Measurements from ENCODE around the gene HCN1.
"Not testable (repeated sequence)": the region's sequence is repeated elsewhere in the genome, so short reads cannot be mapped to it uniquely, and the experiment has no call there.

Gene HCN1

DNA sequence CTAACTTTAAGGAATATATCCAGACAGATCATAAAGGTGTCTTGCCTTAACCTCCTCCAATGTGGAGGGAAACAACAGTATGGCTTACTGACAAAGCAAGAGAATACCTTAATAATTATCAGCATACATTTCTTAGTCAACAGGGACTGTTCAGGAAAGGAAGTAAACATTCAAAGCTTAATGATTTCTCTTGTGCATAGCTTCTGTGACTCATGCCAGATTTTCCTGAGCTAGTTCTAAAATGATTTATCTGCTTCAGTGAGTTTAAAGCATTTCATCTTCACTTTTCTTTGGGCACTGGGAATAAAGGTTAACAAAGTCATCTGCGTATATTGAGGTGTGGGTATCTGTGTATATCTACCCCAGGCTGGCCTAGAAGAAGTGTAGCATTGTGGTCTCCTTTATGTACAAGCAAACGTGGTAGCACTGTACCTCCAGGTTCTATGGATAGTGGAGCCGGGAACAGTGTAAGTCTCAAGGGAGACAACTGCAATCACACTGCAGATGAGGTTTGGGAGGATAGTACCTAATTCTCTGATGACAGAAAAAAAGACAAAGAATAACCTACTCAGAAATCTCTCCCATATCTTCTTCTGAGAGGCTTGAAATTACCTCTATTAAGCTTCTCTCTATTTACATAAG lies 284.1 kb downstream of the HCN1 start:
- DNase-seq, result no peak

- no peak for DNase-seq
These were observed 285.7 kb downstream of the HCN1 start for GRCh38 chr5:45410304-45410995.

DNA sequence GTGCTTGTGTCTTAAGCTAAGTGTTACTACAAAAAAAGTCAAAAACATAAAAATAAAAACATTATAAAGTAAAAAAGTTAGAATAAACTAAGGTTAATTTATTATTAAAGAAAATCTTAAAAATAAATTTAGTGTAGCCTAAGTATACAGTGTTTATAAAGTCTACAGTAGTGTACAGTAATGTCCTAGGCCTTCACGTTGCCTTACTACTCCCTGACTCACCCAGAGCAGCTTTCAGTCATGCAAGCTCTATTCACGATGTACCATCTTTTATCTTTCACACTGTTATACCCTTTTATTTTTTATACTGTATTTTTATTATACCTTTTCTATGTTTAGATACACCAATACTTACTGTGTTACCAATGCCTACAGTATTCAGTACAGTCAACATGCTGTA lies 288.1 kb downstream of the HCN1 start:
- no peak for DNase-seq

- DNase-seq, result no peak
These were observed 293.2 kb downstream of the HCN1 start for GRCh38 chr5:45402804-45403455.

GRCh38 chr5:45399041-45399440 lies 297.1 kb downstream of the HCN1 start:
- DNase-seq, result no peak

DNA sequence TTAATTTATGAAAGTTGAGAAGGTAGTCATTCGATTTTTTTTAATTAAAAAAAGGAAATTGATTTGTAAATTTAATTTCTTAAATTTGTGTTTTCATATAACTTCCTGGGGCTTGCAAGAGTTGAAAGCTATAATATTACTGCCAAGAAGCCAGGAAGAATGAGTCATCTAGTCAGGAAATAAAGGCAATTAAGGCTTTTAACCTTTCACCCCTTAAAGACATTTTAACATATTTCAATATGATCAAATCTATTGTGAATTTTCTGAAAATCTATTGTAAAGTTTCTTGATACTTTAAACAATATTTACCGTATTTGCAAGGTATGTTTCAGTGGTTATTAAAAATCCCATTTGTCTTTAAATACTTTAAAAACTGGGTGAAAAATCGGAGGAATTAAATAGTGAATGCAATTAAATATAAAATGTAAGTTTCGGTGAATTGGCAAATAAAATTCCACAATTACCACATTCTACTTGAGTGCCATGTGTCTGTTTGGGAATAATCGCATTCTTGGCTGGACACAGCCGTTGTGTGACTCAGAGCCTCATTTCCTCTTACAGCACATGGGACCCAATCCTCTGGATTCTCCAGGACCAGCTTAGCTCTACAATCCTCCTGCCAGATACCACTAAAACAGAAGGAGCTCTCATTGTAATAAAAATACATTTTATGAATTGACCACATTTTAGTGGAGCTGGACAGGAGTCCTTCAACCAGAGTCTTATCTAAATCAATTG lies 310.7 kb downstream of the HCN1 start:
- DNase-seq, result no peak

DNA sequence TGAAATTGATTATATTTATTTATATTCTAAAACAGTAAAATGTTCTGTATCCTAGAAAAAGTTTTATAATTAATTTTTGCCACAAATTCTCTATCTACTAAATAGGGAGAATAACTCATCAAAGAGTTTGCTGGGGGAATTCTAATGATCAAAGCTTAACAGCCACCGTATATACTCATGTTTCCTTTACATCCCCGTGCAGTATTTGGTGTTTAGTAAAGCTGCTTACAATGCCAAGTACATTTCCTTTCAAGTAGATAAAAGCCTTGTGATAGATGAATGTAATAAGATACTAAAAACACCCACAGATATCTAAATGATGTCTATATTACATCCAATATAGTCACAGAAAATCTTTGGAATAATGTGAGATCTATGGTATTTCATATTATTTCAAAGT lies 312.2 kb downstream of the HCN1 start:
- no peak for DNase-seq

DNA sequence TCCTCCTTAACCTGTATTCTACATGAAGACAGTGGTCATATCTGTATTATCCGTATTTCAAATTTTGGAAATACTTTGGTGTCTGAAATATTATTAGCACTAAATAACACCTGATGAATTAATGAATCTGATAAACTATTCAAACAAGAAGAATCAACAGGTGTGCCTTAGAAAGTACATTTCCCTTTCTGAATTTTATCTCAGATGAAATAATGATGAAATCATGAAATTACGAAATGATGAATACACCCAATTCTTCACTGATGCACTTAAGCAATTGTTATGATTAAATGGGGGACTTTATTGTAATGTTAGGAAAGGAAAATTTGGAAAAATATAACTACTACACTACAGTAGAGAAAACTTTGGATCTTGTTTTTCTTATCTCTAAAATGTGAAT lies 313.6 kb downstream of the HCN1 start:
- no peak for DNase-seq

DNA sequence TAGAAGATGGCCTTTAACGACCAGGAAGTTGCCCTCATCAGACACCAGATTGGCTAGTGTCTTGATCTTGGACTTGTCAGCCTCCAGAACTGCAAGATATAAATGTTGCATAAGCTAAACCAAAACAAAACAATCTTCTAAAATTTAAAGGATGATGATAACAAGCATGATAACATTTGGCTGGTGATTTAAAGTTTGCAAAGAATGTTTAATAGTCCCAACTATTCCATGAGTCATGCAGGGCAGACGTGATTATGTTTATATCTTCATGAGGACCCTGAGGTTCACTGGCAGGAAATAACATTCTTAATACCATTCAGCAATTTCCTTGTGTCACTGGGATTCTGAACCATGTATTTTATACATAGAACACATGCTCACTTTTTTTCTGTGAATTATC lies 319.8 kb downstream of the HCN1 start:
- no peak for DNase-seq

DNA sequence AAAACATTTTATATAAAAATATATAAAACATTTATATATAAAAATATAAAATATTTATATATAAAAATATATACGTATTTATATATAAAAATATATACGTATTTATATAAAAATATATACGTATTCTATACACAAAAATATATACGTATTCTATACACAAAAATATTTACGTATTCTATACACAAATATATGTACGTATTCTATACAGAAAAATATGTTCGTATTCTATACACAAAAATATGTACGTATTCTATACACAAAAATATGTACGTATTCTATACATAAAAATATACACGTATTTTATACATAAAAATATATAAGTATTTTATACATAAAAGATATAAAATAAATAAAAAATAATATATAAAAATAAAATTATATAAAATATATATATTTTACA lies 323.6 kb downstream of the HCN1 start:
- no peak for DNase-seq

GRCh38 chr5:45371423-45371822 lies 324.8 kb downstream of the HCN1 start:
- not testable (repeated sequence) for DNase-seq

DNA sequence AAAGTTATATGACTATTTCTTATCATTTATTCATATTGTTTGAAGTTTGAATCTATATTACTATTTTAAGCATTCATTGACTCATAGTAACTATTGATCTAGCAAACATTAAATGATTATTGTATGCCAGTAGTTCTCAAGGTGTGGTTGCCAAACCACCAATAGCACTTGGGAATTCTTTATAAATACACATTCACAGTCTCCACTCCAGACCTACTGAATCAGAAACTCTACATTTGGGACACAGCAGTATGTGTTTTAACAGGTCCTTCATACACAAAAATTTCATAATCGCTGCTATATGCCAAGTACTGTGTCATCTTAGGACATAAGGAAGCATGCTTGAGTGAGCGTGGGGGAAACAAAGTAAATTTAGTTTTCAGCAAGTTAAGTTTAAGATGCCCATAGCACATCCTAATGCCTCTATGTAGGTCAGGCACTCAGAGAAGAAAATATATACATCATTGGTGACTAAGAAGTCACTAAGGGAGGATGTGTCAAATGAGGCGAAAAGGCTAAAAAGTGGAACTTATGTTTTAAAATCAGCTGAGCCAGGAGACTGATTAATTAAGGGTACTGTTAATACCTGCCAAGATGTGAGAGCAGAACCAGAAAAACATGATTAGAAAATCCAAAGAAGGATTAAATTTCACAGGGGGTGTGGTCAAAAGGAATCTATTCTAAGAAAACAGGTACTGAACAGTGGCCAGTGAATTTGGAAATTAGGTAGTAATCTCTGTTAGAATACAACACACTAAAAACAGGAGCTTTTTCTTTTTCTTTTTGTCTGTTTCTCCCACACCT lies 340.8 kb downstream of the HCN1 start:
- DNase-seq, result no peak

- no peak for DNase-seq
These were observed 359.7 kb downstream of the HCN1 start for GRCh38 chr5:45336464-45336863.

DNA sequence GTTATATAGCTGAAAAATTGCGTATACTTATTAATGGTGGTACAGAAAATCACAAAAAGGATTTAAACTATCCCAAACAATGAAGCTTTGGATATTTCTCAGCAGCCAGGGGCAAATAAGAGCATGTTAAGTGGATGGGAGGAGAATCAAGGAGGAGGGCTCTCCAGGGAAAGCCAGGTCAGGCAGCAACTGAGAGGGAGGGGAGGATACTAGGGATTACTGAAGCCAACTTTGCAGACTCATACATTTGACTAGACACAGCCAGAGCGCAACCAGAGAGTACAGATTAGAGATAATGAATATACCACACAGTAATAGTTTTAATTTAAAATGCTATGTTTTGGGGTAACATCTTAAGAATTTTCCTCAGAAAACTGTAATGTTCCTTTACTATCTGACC lies 360.2 kb downstream of the HCN1 start:
- DNase-seq, result no peak

- no peak for DNase-seq
These were observed 360.8 kb downstream of the HCN1 start for GRCh38 chr5:45335346-45335745.

GRCh38 chr5:45334939-45335338 lies 361.2 kb downstream of the HCN1 start:
- DNase-seq, result no peak

- not testable (repeated sequence) for DNase-seq
These were observed 383.6 kb downstream of the HCN1 start for GRCh38 chr5:45312627-45313026.

GRCh38 chr5:45295231-45295630 lies 400.9 kb downstream of the HCN1 start:
- no peak for DNase-seq

DNA sequence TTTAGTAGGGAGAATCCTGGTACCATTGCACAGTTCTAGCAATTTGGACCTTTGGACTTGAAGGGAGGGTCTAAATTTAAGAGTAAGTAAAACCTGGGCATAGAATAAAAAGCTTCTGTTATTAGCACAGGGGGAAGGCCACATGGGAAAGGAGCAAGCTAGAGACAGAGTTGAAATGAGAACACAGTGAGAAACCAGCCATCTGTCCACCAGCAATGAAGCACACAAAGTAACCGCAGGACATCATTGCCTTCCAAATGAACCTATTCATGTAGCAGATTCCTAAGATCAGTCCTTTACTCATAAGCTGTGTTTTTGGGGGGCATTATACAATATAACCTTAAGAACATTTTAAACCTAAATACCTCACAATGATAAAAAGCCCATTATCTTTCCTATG lies 407.4 kb downstream of the HCN1 start:
- no peak for DNase-seq

DNA sequence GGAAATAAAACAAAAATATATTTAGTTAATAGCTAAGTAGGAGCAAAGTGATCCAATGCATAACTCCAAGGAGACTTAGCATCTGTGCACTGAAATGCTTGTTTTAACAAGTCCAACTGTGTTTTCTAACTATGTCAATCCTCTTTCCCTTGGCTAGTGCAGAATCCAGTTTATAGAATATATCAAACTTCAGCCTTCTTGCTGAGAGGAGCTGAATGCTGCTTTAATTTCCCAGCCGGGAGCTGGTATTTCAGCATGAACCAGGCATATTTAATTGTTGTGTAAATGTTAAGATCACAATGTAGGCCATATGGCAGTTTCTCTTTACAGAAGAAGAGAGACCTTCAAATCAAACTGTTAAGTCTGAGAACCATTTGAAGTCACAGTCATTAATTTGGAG lies 411.7 kb downstream of the HCN1 start:
- DNase-seq, result no peak

DNA sequence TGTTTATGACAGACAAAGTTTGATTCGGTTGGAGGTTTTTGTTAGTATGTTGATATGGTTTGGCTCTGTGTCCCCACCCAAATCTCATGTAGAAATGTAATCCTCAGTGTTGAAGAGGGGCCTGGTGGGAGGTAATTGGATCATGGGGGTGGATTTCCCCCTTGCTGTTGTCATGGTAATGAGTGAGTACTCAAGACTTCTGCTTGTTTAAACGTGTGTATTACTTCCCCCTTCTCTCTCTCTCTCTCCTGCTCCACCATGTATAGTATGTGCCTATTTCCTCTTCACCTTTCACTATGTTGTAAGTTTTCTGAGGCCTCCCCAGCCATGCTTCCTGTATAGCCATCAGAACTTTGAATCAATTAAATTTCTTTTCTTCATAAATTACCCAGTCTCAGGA lies 415.1 kb downstream of the HCN1 start:
- DNase-seq, result no peak

- no peak for DNase-seq
These were observed 417.1 kb downstream of the HCN1 start for GRCh38 chr5:45279109-45279508.

DNA sequence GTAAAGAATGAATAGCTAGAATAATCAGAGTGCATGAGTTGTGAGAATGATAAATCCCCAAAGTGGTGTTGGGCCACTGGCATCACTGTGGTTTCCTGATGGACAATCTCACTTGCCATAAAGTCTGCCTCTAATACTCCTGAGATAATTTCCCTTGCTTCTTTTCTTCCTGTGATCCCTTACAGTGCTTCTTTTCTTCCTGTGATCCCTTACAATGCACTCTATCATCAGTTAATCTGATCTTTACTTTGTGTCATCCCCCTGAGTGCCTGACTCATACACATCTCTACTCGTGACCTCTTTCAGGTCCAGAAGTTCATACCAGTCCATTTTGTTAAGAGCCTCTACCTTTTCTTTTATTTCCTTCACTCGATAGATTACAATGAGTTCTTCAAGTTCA lies 418.3 kb downstream of the HCN1 start:
- DNase-seq, result no peak

Measured in activated CD4-positive, alpha-beta T cell treated with anti-CD3 and anti-CD28 coated beads for 4 hours (primary cell).